ENCODE measurements around the gene PPFIA1. TPM values are rescaled to one million over a fixed set of nuclear protein-coding genes. Genes with fewer than 3 reads are reported as not detected.

Gene PPFIA1
- total and polyA plus RNA-seq, 2 of the 8 experiments (the other 6 are each of a cell fraction or from before 2014, with no cell fraction given): 44.3 to 73.5 TPM

GRCh38 chr11:70307176-70307575, 36.7 kb downstream of the PPFIA1 start:
- Histone ChIP-seq H2BK120ac (replicated peaks; ENCODE audit: low read depth, low read length) (no peak overlapping the region), H3K4me3 (ENCODE audit: extremely low read depth in 1 of 4, insufficient read depth in 2 of 4, low read depth in 3 of 4, low read length in 4 of 4) (no peak overlapping the region), H2AK5ac (ENCODE audit: low read depth, low read length) (no peak overlapping the region), H3K18ac (ENCODE audit: extremely low read depth, low read length) (no peak overlapping the region), H3K36me3 (ENCODE audit: control insufficient read depth in 2 of 4, insufficient read depth in 4 of 4, low read length in 3 of 4) (no peaks in the 10 kb centered on the region; a peak in 1 of 8 replicates), H2BK20ac (ENCODE audit: low read length) (no peak overlapping the region), H3K9ac (replicated peaks in 1 of 4; ENCODE audit: extremely low read depth in 1 of 4, low read depth in 3 of 4, low read length in 3 of 4) (no peak overlapping the region), H4K91ac (replicated peaks; ENCODE audit: insufficient read length, low read length) (no peak overlapping the region), H3K27ac (ENCODE audit: low read depth, low read length) (no peak overlapping the region), H3K79me1 (ENCODE audit: low read depth, low read length) (peaks cover 8% of the 10 kb centered on the region; the same call in 1 of the 2 replicates), H2BK15ac (ENCODE audit: low read length) (no peak overlapping the region), H3K79me2 (ENCODE audit: control insufficient read depth in 1 of 2, insufficient read depth in 2 of 2, low read length in 2 of 2) (peaks cover 0 to 59% of the 10 kb centered on the region in 2 experiments; a peak in 2 of 4 replicates), H3K27me3 (replicated peaks in 1 of 4; ENCODE audit: control insufficient read depth in 3 of 4, extremely low read depth in 1 of 4, insufficient read depth in 3 of 4, low read length in 3 of 4) (no peaks in the 10 kb centered on the region), H3K56ac (replicated peaks; ENCODE audit: insufficient read length, low read depth, low read length) (no peak overlapping the region), H2BK12ac (ENCODE audit: low read depth, low read length) (no peak overlapping the region), H3K23ac (ENCODE audit: insufficient read length) (no peak overlapping the region), H3K14ac (ENCODE audit: insufficient read length) (no peak overlapping the region), H2AFZ (ENCODE audit: low read length) (no peak overlapping the region), H2BK5ac (ENCODE audit: low read depth, low read length) (no peak overlapping the region), H4K5ac (ENCODE audit: insufficient read length, low read depth, low read length) (no peak overlapping the region), H3K4me1 (replicated peaks in 1 of 4; ENCODE audit: control insufficient read depth in 3 of 4, insufficient read depth in 4 of 4, low read length in 3 of 4) (peaks cover 3 to 14% (median 9%) of the 10 kb centered on the region in 4 experiments; a peak in 6 of 7 replicates), H3K4ac (replicated peaks; ENCODE audit: insufficient read length, low read depth, low read length) (no peak overlapping the region), H3K9me3 (ENCODE audit: insufficient read depth in 2 of 2, low read depth in 1 of 2, low read length in 1 of 2) (no peaks in the 10 kb centered on the region), H4K8ac (ENCODE audit: extremely low read depth, insufficient read depth, low read length) (no peak overlapping the region), H4K20me1 (replicated peaks in 1 of 2; ENCODE audit: control insufficient read depth in 1 of 2, insufficient read depth in 2 of 2, low read length in 2 of 2) (peaks cover 3 to 12% of the 10 kb centered on the region in 2 experiments), H3K4me2 (ENCODE audit: insufficient read depth in 1 of 2, low read depth in 2 of 2, low read length in 2 of 2) (no peak overlapping the region), H3K23me2 (ENCODE audit: low read depth, low read length) (no peaks in the 10 kb centered on the region; the same call in 1 of the 2 replicates)
- DNase-seq (ENCODE audit: low read depth in 1 of 2, low spot score in 2 of 2) (no peak), FAIRE-seq (no peak)
- 90% methylated on average over 3 of the region's 3 CpGs; no CpG with 5 or more reads in 1 of the 2 experiments for WGBS, 2 experiments (ENCODE audit: extremely low coverage in 1 of 2, insufficient coverage in 1 of 2, insufficient read length in 1 of 2, insufficient replicate concordance in 2 of 2, low coverage in 1 of 2, low lambda C conversion rate in 2 of 2, missing lambda C conversion rate in 1 of 2)
- ChIA-PET POLR2A (ENCODE audit: partially characterized antibody) (interaction anchor here (0.6 to 1.5 kb wide), 2 partner anchors 8 to 20 kb away, joined by 3 to 4 read pairs; no protein-coding TSS in a partner anchor), CTCF (ENCODE audit: partially characterized antibody) (interaction anchor here (1.1 kb wide), 1 partner anchor 10 kb away, joined by 3 read pairs; no protein-coding TSS in a partner anchor)
- TF ChIP-seq JUN (IDR thresholded peaks at IDR 0.05; ENCODE audit: low read depth, low read length): no peak

Data from H1 (cell line).